Uterus (tissue), 4 donors: ENCODE measurements around the gene FCAR. TPM values are rescaled to one million over a fixed set of nuclear protein-coding genes. Genes with fewer than 3 reads are reported as not detected.
"Not testable (repeated sequence)": the region's sequence is repeated elsewhere in the genome, so short reads cannot be mapped to it uniquely, and the experiment has no call there.

Source experiments
- DNase-seq, 2 donors: peaks; one replicate each; pipeline ENCODE4 v3.0.0-alpha.2; 2019 to 2020
- H3K27ac ChIP-seq, 2 donors: fragments of 200-600 bp; sonication (generic); 1 replicate in 1 of 2; 2 replicates in 1 of 2; pipeline ENCODE4 v1.5.1; 2016 to 2018
- H3K27me3 ChIP-seq, 2 donors: fragments of 200-600 bp; sonication (generic); one replicate each; pipeline ENCODE4 v1.5.1; 2018 to 2019; ENCODE audit warnings: control low read depth in 1 of 2
- H3K36me3 ChIP-seq, 2 donors: fragments of 200-600 bp; sonication (generic); one replicate each; pipeline ENCODE4 v1.5.1; 2019; ENCODE audit warnings: control low read depth in 1 of 2
- H3K4me1 ChIP-seq, 2 donors: fragments of 200-600 bp; sonication (generic); one replicate each; pipeline ENCODE4 v1.5.1; 2018 to 2019; ENCODE audit warnings: control low read depth in 1 of 2
- H3K4me3 ChIP-seq, 2 donors: fragments of 200-600 bp; sonication (generic); 1 replicate in 1 of 2; 2 replicates in 1 of 2; pipeline ENCODE4 v1.5.1; 2018 to 2019; ENCODE audit warnings: mild to moderate bottlenecking in 1 of 2
- H3K9me3 ChIP-seq, 2 donors: fragments of 200-600 bp; sonication (generic); one replicate each; pipeline ENCODE4 v1.5.1; 2019; ENCODE audit warnings: control low read depth in 1 of 2
- CTCF ChIP-seq, 4 experiments: fragments of 200-600 bp in 2 of 4; fragments of 450-650 bp in 2 of 4; sonication (generic) in 2 of 4; IDR thresholded peaks; one replicate each; pipeline ENCODE4 v1.5.1; 2016 to 2019; ENCODE audit warnings: antibody characterized with exemption in 4 of 4, mild to moderate bottlenecking in 2 of 4, moderate library complexity in 1 of 4
- POLR2A ChIP-seq, 2 donors: fragments of 450-650 bp; IDR thresholded peaks; one replicate each; pipeline ENCODE4 v1.6.1; 2016; ENCODE audit warnings: antibody characterized with exemption in 2 of 2, mild to moderate bottlenecking in 1 of 2, moderate library complexity in 1 of 2
- intact Hi-C: fragments of 100-400 bp; cut with DNase I; formaldehyde crosslinking; loops from one replicate; pipeline ENCODE4 v1.15.1; 2023; ENCODE audit warnings: low total_unique reads
- total RNA-seq, 4 donors: library from RNA; depleted of rRNA in 3 of 4; stranded (reverse); fragments of >200 nt in 3 of 4; gene quantifications; one replicate each; pipeline versions ENCODE4 v1.1.0 to v1.2.4, GENCODE V29; 2014 to 2023
- donor health status: DM: yes; HTN: yes; CAD: no.

FCAR gene
- total RNA-seq, 4 donors from 2014 or later: 0.40 to 20.0 (median 1.4) TPM

- TF ChIP-seq CTCF (IDR thresholded peaks at IDR 0.05): no peak
- TF ChIP-seq POLR2A (IDR thresholded peaks at IDR 0.05): no peak
- Histone ChIP-seq H3K27me3 (no peaks in the 10 kb centered on the region), H3K4me1 (no peaks in the 10 kb centered on the region), H3K4me3 (no peak overlapping the region), H3K9me3 (no peaks in the 10 kb centered on the region), H3K36me3 (no peaks in the 10 kb centered on the region), H3K27ac (no peak overlapping the region)
- no peak for DNase-seq
- intact Hi-C loops: no loop called here
Measured at GRCh38 chr19:54850930-54851329, 23.1 kb upstream of the FCAR start.

GRCh38 chr19:54851353-54851752 is 22.7 kb upstream of the FCAR start:
- Histone ChIP-seq H3K36me3 (no peaks in the 10 kb centered on the region), H3K4me1 (no peaks in the 10 kb centered on the region), H3K27me3 (no peaks in the 10 kb centered on the region), H3K4me3 (no peak overlapping the region), H3K27ac (no peak overlapping the region), H3K9me3 (no peaks in the 10 kb centered on the region)
- DNase-seq: no peak
- intact Hi-C loops: no loop called here
- TF ChIP-seq POLR2A (IDR thresholded peaks at IDR 0.05): no peak
- TF ChIP-seq CTCF (IDR thresholded peaks at IDR 0.05): no peak

- H3K4me3 ChIP-seq, H3K9me3 ChIP-seq, H3K4me1 ChIP-seq, H3K36me3 ChIP-seq, H3K27ac ChIP-seq, intact Hi-C loops, DNase-seq, H3K27me3 ChIP-seq: not testable (repeated sequence)
Measured at GRCh38 chr19:54855241-54855640, 18.8 kb upstream of the FCAR start.

GRCh38 chr19:54858476-54858875 is 15.6 kb upstream of the FCAR start:
- DNase-seq, H3K4me3 ChIP-seq, H3K4me1 ChIP-seq, H3K27ac ChIP-seq, H3K9me3 ChIP-seq, H3K36me3 ChIP-seq, H3K27me3 ChIP-seq, intact Hi-C loops: not testable (repeated sequence)

- H3K9me3 ChIP-seq, intact Hi-C loops, H3K4me3 ChIP-seq, DNase-seq, H3K27me3 ChIP-seq, H3K36me3 ChIP-seq, H3K4me1 ChIP-seq, H3K27ac ChIP-seq: not testable (repeated sequence)
Measured at GRCh38 chr19:54859421-54859820, 14.6 kb upstream of the FCAR start.

GRCh38 chr19:54863459-54863858 is 10.6 kb upstream of the FCAR start:
- H3K27me3 ChIP-seq, H3K36me3 ChIP-seq, DNase-seq, H3K4me3 ChIP-seq, H3K9me3 ChIP-seq, H3K27ac ChIP-seq, H3K4me1 ChIP-seq, intact Hi-C loops: not testable (repeated sequence)

GRCh38 chr19:54871696-54872095 is 2.3 kb upstream of the FCAR start:
- Histone ChIP-seq H3K27ac (no peak overlapping the region), H3K36me3 (no peaks in the 10 kb centered on the region), H3K4me3 (no peak overlapping the region), H3K9me3 (no peaks in the 10 kb centered on the region), H3K27me3 (no peaks in the 10 kb centered on the region), H3K4me1 (no peaks in the 10 kb centered on the region)
- no peak for TF ChIP-seq CTCF (IDR thresholded peaks at IDR 0.05)
- no peak for TF ChIP-seq POLR2A (IDR thresholded peaks at IDR 0.05)
- intact Hi-C loops: no loop called here
- no peak for DNase-seq
